Loucy (cell line): ENCODE data around the gene HOXA7.

Experiments
- EZH2phosphoT487 ChIP-seq: fragments of 200-600 bp; IDR thresholded peaks from 2 replicates; pipeline ENCODE4 v1.6.1; 2018; ENCODE audit warnings: antibody characterized with exemption, mild to moderate bottlenecking, moderate library complexity, borderline replicate concordance
- TF ChIP-seq, protein P1 (sequence below): fragments of 200-600 bp; sonication (generic); conservative IDR thresholded peaks from 2 replicates; pipeline ENCODE4 v1.5.1; 2014; ENCODE audit warnings: mild to moderate bottlenecking, antibody characterized with exemption, low read length

GRCh38 chr7:27182285-27182841 is 25.9 kb upstream of the HOXA7 start:
- TF ChIP-seq, protein P1, sequence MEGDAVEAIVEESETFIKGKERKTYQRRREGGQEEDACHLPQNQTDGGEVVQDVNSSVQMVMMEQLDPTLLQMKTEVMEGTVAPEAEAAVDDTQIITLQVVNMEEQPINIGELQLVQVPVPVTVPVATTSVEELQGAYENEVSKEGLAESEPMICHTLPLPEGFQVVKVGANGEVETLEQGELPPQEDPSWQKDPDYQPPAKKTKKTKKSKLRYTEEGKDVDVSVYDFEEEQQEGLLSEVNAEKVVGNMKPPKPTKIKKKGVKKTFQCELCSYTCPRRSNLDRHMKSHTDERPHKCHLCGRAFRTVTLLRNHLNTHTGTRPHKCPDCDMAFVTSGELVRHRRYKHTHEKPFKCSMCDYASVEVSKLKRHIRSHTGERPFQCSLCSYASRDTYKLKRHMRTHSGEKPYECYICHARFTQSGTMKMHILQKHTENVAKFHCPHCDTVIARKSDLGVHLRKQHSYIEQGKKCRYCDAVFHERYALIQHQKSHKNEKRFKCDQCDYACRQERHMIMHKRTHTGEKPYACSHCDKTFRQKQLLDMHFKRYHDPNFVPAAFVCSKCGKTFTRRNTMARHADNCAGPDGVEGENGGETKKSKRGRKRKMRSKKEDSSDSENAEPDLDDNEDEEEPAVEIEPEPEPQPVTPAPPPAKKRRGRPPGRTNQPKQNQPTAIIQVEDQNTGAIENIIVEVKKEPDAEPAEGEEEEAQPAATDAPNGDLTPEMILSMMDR: peak; percentile 37
- TF ChIP-seq EZH2phosphoT487: no peak
